GM19025 (cell line): ENCODE results near the gene ZNF71.
"Not testable (repeated sequence)": the region's sequence is repeated elsewhere in the genome, so short reads cannot be mapped to it uniquely, and the experiment has no call there.

Experiments used
- ATAC-seq: cut with Tn5 transposase; IDR thresholded peaks from one replicate; pipeline ENCODE4 v1.9.1; 2021; ENCODE audit warnings: mild to moderate bottlenecking, low read depth, moderate library complexity; ENCODE audit not compliant: unreplicated experiment

ZNF71 gene

DNA sequence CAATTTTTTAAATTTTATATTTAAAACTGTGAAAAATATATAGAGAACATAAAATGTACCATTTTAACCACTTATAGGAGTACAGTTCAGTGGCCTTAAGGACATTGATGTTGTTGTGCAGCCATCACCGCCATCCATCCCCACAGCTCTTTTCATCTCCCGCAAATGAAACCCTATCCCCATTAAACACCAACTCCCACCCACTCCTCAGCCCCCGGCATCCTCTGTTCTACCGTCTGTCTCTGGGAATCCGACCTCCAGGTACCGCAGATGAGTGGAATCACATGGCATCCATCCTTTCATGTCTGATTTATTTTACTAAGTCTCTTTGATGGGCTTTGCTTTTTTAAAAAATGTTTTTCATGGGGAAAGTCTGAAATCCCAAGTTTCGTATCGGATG is 24.0 kb downstream of the ZNF71 start:
- no peak for ATAC-seq

DNA sequence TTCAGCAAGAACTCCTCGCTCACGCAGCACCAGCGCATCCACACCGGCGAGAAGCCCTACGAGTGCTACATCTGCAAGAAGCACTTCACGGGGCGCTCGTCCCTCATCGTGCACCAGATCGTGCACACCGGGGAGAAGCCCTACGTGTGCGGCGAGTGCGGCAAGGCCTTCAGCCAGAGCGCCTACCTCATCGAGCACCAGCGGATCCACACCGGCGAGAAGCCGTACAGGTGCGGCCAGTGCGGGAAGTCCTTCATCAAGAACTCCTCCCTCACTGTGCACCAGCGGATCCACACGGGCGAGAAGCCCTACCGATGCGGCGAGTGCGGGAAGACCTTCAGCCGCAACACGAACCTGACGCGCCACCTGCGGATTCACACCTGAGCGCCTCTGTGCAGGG is 27.3 kb downstream of the ZNF71 start:
- ATAC-seq: no peak

DNA sequence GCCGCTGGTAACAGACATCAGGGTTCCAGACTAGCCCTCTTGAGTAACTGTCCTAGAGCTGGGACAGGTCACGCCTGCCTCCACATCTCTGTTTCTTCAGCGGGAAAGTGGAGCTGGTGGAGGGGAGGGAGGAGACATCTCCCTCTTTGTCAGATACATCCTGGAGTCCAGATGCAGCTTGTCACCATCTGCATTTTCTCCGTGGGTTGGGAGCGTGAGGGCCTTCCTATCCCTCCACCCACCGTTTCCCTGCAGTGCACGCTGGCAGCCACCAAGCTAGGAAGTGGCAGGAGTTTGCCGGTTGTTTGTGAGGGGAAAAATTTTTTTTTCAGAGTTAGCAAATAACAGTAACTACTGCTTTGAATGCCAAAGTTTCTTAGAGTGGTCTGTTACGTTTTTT is 27.9 kb downstream of the ZNF71 start:
- ATAC-seq: no peak

DNA sequence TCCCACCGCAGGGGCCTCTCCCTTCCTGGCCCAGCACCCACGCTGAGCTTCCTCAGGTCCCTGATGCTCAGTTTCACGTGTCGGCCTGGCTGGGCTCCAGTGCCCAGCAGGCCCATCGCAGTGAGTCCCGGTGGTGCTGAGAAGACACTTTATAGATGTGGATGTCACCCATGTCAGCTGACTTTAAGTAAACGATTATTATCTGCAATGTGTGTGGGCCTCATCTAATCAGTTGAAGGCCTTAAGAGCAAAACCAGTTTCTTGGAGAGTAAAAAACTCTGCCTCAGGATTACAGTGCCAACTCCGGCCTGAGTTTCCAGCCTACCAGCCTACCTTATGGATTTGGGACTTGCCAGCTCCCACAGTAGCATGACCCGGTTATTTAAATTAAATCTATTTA is 30.6 kb downstream of the ZNF71 start:
- ATAC-seq: no peak

DNA sequence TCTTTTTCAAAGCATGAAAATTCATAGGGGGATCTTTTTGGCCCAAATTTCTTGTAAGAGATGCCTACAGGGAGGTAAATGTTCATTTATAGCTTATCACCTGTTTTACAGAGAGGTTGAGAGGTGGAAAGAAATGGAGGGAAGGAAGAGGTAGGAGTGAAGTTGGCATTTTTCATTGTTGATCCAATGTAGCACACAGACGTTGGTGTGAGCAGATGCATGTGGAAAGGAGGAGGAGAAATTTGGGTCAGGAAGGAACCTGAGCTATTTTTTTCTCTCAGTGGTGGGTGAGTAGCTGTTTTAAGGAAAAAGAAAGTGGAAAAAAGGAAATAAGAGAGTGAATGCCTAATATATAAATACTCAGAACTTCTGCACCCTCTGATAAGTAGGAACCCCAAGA is 37.9 kb downstream of the ZNF71 start:
- ATAC-seq: no peak

DNA sequence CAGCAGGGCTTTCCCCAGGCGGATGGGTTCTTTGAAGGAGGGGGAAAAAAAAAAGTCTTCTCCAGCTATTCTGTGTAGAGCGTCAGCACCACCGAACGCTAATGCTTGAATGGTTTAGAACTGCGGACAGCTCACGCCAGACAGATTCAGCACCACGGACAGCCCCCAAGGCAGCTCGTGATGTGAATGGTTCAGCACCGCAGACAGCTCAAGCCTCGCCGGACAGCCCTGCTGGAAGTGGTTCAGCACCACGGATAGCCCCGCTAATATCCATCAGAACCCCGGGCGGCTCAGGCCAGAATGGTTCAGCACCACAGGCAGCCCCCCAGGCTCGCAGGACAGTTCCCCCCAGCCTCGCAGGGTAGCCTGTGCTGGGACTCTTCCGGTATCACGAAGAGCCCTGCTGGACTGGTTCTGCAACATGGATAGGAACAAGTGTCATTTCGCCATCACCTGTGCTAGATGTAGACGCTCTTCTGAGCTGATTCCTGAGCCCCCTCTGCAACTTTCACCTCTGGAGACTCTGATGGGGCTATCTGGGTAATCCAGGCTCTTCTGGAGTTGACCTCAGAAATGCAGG is 43.0 kb downstream of the ZNF71 start:
- ATAC-seq: no peak

DNA sequence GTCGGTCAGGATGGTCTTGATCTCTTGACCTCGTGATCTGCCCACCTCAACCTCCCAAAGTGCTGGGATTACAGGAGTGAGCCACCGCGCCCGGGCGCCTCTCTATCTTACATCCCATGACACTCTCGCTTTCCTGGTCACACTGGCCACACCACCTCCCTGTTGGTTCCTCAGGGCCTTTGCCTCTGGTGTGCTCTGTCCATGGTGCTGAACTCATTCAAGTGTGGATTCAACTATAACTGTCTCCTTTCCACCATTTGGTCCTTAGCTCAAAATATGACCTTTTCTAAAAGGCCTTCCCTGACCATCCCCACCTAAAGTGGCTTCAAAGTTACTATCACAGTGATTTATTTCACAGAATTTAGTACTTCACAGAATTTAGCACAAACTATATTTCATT is 44.1 kb downstream of the ZNF71 start:
- no peak for ATAC-seq

DNA sequence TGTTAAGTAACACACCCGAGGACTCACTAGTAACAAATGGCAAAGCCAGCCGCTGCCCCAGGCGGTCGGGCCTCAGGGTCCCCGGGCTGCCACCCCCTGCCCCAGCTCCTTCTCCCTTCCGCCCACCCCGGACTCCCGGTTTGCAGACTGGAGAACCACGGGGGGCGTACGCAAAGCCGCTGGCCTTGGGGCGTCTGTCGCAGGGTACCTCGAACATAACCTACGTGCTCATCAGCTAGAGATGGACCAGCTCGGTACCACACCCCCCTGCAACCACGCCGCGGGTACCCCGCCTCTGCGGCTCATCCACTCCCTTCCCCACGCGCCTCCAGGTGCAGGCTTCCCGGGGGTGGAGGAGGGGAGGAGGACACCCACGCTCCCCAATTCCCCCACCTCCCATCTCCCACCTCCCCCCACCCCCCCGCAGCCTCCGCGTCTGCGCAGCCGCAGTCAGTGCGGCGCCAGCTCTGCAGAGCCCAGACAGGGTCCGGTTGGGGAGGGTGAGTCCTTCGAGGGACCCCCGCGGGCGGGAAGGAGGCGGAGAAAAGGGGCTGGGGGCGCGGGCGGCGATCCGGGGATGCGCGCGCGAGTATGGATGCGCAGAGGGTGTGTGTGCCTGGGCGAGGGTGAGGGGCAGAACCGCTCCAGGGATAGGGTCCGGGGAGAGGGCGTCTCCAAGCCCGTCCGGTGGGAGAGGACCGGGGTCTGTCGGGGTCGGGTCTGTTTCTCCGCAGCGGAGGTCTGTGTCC is 47.8 kb downstream of the ZNF71 start, which contains the start of gene SMIM17:
Gene SMIM17 (plus strand): TSS at position 449 of the 749 bp plus-strand sequence. CDS start 2,509 bp downstream, outside the sequence.
- ATAC-seq: no peak

DNA sequence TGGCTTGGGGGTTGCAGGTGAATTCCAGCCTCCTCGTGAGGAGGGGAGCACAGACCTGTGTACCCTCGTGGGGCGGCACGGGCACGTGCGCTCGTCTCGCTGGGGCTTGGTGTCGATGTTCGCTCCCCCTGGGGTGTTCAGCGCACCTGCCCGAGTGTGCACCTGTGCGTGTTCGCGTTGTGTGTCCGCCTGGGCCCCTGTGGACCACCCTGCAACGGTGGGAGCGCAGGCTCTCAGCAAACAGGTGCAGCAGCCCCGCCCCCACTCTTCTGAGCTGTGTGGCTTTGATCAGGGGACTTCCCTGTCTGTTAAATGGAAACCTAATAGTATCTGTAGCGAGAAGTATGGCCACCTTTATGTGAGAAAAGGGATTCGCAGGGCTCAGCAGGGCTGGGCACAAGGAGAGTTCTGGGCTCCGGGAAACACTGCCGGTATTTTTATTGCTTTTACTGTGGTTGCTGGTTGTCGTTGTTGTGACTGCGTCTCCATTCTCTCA is 48.4 kb downstream of the ZNF71 start:
- no peak for ATAC-seq

DNA sequence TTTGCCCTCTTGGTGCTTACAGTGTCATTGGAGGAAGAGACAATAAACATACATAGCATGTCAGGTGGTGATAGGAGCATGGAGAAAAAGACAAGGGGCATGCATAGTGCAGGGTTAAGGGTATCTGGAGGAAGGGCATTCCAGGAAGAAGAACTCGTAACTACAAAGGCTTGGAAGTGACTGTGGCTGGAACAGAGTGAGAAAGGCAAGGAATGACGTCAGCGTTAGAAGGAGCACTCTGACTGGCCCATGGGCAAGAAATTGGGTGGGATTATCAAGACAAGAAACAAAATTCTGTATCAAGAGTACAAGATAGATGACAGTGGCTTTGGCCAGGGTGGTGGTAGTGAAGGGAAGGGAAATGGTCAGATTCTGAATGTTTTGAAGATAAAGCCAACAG is 59.0 kb downstream of the ZNF71 start:
- no peak for ATAC-seq

DNA sequence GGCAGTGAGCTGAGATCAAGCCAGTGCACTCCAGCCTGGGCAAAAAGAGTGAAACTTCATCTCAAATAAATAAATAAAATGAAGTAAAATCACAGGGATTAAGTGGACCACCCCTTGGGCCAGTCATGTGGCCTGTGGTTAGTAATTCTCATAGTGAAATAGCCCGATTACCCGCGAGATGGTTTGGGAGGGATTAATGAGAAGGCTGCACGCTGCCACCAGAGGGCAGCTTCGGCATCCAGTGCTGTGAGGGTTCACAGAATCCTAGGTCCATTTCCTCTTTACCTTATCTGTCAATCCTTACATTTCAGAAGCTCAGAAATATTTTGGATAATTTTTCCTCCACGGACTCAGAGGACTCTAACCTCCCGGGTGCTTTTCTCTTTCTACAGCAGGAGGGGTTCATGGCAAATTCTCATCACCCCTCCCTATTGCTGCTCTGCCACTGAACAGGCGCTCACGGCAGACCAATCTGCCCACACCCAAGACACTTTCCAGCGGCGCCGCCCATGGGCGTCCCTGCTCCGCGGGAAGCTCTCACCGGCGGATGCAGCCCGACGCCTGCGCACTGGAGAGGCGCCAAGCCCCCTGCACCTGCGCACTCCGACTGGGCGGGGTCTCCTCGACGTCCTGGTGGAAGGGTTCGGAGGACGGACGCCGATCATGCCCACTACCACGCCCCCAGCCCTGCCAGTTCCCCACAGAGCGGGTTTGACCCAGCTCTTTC is 65.4 kb downstream of the ZNF71 start:
- ATAC-seq: no peak

DNA sequence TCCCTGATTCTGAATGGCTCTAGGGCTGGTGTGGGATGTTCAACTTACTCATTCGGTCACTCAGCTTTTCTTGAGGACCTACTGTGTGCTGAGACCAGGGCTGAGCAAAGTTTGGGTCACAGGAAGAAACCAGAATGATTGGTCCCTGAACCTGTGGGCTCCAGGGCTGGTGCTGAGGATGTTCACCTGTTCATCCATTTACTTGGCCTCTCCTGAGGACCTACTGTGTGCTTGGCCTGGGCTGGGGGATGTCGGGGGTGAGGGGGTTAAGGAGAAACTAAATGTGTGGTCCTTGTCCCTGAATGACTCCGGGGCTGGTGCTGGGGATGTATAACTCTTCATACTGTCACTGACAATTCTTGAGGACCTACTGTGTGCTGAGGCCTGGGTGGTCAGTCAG is 66.1 kb downstream of the ZNF71 start:
- no peak for ATAC-seq

DNA sequence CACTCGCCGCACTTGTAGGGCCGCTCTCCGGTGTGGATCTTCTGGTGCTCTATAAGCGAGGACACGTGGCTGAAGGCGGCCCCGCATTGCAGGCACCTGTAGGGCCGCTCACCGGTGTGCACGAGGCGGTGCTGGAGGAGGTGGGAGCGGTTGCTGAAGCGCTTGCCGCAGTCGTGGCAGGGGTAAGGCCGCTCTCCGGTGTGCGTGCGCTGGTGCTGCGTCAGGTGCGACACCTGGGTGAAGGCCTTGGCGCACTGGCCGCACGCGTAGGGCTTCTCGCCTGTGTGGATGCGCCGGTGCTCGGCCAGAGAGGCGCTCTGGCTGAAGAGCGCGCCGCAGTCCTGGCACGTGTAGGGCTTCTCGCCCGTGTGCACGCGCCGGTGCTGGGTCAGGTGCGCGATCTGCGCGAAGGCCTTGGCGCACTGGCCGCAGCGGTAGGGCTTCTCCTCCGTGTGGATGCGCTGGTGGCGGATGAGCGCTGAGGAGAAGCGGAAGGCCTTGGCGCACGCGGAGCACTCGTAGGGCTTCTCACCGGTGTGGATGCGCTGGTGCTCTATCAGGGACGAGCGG is 68.9 kb downstream of the ZNF71 start:
- ATAC-seq: no peak

DNA sequence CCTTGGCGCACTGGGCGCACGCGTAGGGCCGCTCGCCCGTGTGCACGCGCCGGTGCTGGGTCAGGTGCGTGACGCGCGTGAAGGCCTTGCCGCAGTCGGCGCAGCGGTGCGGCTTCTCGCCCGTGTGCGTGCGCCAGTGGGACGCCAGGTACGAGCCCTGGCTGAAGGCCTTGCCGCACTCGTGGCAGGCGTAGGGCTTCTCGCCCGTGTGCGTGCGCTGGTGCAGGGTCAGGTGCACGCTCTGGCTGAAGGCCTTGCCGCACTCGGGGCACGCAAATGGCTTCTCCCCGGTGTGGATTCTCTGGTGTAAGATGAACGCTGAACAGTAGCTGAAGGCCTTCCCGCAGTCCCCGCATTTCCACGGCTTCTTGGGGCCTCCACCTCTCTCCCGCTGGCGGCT is 69.4 kb downstream of the ZNF71 start:
- no peak for ATAC-seq

DNA sequence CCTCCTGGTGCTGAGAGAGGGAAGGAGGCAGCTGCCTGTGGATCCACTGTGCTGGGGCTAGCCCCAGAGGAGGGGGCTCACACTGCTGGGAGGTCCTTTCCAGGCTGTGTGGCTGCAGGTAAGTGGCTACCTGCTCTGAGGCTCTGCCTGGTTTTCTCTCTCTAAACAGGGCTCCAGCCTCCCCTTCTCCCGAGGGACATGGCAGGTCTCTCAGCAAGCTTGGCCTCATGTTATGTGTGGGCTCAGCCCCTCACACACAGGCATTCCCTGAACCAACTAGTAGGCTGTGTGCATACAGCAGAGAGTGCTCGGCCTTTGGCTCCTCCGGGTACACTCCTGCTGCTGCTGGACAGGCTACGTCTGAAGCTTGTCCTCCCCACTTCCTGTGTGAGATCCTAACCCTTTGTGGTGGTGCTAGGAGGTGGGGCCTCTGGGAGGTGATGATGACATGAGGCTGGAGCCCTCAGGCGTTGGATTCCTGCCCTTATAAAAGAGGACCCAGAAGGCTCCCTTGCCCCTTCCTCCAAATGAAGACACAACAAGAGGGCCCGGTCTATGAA is 72.3 kb downstream of the ZNF71 start:
- ATAC-seq: no peak

DNA sequence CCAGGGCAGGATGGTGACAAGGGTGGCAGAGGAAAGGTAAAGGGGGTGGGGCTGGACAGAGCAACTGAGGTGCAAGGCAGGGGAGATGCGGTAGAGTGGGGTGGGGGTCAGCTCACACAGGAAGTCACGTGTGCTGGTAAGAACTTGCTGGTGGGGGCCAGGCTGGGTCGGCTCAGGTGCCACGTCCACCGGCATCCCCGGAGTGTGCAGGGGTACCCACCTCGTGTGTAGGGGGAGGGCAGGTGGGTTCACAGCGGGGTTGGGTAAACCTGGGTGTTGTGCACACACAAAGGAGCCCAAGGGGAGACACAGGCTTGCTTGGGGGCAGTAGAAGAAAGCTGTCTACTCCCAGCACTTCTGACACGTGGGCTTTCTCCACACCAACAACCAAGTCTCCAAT is 73.6 kb downstream of the ZNF71 start:
- no peak for ATAC-seq

DNA sequence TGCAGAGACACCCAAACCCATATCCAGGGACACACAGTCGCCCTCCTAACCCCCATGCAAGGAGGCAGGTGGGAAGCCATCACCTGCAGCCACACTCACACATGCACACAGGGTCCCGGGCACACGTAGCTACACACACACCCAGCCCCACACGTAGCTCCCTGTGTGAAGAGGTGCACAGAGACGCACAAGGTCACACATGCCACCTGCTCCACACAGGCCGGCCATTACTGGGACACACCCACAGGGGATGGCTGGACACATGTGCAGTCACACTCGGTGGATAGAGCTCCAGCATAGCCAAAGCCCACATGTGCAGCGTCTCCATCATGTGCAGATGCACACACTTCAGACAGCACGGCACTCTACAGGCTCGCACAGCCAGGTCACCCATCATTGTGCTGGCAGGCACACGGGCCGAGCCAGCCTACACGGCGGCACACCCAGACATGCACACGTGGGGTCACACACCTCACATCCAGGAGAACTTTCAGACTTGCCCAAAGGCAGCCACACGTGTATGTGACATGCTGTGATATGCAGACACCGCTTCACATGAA is 75.4 kb downstream of the ZNF71 start:
- no peak for ATAC-seq

DNA sequence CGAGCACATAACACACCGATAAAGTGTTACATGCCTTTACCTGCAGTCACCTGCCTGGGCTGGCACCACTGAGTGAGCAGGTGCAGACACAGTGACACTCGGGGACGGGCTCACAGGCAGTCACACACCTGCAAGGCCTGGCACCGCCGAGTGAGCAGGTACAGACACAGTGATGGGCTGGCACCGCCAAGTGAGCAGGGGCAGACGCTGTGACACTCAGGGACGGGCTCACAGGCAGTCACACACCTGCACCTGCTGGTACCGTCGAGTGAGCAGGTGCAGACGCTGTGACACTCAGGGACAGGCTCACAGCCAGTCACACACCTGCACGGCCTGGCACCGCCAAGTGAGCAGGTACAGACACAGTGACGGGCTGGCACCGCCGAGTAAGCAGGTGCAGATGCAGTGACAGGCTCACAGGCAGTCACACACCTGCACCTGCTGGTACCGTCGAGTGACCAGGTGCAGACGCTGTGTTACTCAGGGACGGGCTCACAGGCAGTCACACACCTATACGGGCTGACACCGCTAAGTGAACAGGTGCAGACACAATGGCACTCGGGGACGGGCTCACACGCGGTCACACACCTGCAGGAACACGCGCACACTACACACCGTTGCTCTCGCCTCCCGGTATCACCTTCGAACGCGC is 76.0 kb downstream of the ZNF71 start:
- ATAC-seq: no peak

DNA sequence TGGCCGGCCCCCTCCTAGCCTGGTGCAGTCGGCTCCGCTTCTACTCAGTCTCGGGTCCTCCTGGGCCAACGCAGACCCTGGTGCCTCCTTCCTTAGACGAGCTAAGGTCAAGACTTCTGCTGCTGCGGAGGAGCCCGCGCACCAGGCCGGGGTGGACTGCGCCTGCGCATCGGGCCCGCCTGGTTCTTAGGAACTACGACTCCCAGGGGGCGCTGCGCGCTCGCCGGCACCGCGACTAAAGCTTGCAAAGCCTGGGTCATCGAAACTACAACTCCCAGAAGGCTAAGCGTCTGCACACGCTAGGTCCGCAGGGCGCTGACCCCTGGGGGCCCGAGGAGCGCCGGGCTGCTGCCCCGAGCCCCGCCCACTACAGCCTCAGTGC is 76.5 kb downstream of the ZNF71 start, which contains the start of gene ZNF835:
Gene ZNF835 (minus strand): TSS at position 145 of the 382 bp plus-strand sequence. CDS start 6,559 bp downstream, outside the sequence.
- ATAC-seq: no peak

DNA sequence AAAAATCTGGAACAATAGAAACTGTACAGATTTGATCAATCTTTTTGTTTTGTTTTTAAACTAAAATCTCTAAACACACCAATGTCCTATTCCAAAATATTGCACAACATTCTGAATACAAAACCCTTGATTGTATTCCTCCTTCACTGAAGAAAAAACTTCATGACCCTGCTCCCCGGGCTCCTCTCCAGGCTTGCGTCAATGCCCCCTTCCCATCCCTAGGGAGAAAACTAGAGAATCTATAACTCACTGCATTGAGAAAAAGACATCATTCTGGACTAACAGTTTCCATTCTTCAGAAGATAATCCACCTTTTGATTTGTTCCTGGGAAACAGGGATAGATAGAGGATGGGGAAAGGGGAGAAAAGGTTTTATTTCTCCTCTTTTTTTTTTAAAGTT is 77.5 kb downstream of the ZNF71 start:
- not testable (repeated sequence) for ATAC-seq
